Stimulated activated naive CD8-positive, alpha-beta T cell treated with anti-CD3 and anti-CD28 coated beads, Interleukin-15, amount 100 ng/mL, for 72 hours (primary cell): ENCODE data around the gene MSL2.
"Not testable (repeated sequence)": the region's sequence is repeated elsewhere in the genome, so short reads cannot be mapped to it uniquely, and the experiment has no call there.

Experiments used
- ATAC-seq: fragments of 150-1000 bp; cut with Tn5 transposase; 2 replicates; pipeline ENCODE4 v1.10.0; 2021; ENCODE audit warnings: mild to moderate bottlenecking, moderate library complexity
- DNase-seq, 2 donors: peaks; one replicate each; pipeline ENCODE4 v3.0.0; 2021 to 2022
- H3K27ac Mint-ChIP-seq, 2 donors: one replicate each; pipeline ENCODE4 v1.8.0; 2022; ENCODE audit warnings: mild to moderate bottlenecking in 2 of 2, mixed read lengths in 2 of 2, moderate library complexity in 2 of 2
- H3K27me3 Mint-ChIP-seq: one replicate; pipeline ENCODE4 v1.8.0; 2022; ENCODE audit warnings: mixed read lengths
- H3K4me1 Mint-ChIP-seq: one replicate; pipeline ENCODE4 v1.8.0; 2022; ENCODE audit warnings: mild to moderate bottlenecking, mixed read lengths
- H3K4me3 Mint-ChIP-seq, 2 donors: one replicate each; pipeline ENCODE4 v1.8.0; 2022; ENCODE audit warnings: mild to moderate bottlenecking in 2 of 2, mixed read lengths in 2 of 2, moderate library complexity in 1 of 2
- H3K9me3 Mint-ChIP-seq, 2 donors: one replicate each; pipeline ENCODE4 v1.8.0; 2022; ENCODE audit warnings: mixed read lengths in 2 of 2

The MSL2 gene

DNA sequence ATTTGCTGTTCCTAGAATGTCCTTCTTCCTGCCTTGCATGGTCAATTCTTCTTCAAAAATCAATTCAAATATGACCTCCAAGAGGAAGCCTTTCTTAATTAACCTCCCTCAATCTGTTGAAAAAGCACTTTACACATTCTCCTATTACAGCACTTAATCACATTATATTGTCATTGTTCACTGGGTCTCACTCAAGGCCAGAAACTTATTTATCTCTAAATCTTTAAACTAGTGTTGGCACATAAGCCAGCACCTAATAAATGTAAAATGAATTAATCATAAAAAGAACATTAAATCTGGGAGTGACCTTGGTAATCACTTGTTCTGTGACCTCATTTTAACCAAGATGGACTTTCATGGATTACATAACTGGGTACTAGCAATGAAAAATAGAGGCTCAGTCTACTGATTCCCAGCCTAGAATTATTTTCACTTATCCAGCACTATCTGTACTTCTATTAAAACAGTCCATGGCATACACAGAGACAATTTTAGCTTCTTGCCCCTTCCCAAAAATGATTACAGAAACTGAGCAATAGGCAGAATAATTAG lies 22.1 kb downstream of the MSL2 start:
- Mint-ChIP-seq H3K9me3 (no peaks in the 10 kb centered on the region), H3K27ac (no peak overlapping the region), H3K4me1 (peaks cover 22% of the 10 kb centered on the region), H3K4me3 (no peak overlapping the region), H3K27me3 (no peaks in the 10 kb centered on the region)
- DNase-seq (no peak), ATAC-seq (no peak)

DNA sequence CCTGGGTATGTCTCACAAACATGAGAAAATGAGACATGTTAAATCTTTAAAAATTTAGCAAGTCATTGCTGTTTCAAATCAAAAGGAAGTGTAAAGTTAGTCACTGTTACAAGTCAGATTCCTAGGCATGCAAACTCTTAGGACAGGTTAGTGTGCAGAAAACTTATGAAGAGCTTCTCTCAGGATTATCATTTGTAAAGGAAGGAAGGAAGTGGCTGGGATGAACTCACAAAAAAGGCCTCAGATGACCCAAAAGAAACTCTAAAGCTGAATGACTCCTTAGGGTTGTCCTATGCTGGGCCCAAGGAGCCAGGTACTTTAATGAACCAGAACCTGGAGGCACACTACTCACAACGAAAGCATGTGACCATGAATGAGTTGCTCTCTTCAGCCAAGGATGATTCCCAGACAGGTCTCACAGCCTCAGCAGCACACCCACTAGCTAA lies 25.0 kb downstream of the MSL2 start:
- Mint-ChIP-seq H3K27ac (peak overlapping the region in 1 of 2 donors; percentile 9), H3K27me3 (no peaks in the 10 kb centered on the region), H3K4me1 (peaks cover 24% of the 10 kb centered on the region), H3K9me3 (no peaks in the 10 kb centered on the region), H3K4me3 (no peak overlapping the region)
- DNase-seq: no peak
- ATAC-seq: peak; percentile 66

DNA sequence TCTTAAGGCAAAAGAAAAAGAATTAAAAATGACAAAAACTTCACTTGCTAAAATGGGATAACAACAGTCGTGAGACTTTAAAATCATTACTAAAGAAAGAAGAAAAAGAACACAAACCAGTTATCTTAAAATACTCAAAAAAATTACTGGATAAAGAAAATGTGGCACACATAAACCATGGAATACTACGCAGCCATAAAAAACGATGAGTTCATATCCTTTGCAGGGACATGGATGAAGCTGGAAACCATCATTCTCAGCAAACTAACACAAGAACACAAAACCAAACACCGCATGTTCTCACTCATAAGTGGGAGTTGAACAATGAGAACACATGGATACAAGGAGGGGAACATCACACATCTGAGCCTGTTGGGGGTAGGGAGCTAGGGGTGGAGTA lies 27.9 kb downstream of the MSL2 start:
- not testable (repeated sequence) for H3K27me3 Mint-ChIP-seq, H3K9me3 Mint-ChIP-seq, ATAC-seq, DNase-seq
- Mint-ChIP-seq H3K4me1 (peaks cover 44% of the 10 kb centered on the region), H3K4me3 (peak overlapping the region; percentile 19 to 26), H3K27ac (peak overlapping the region in 1 of 2 donors; percentile 51)

- Mint-ChIP-seq H3K9me3 (peaks cover 7% of the 10 kb centered on the region in 2 donors), H3K27me3 (no peaks in the 10 kb centered on the region), H3K4me3 (no peak overlapping the region), H3K4me1 (peaks cover 54% of the 10 kb centered on the region), H3K27ac (no peak overlapping the region)
- ATAC-seq (no peak), DNase-seq (no peak)
Observed at GRCh38 chr3:136166507-136166906, 29.6 kb downstream of the MSL2 start.

GRCh38 chr3:136163607-136164006 lies 32.5 kb downstream of the MSL2 start:
- H3K4me1 Mint-ChIP-seq: peaks cover 62% of the 10 kb centered on the region
- not testable (repeated sequence) for H3K27me3 Mint-ChIP-seq, ATAC-seq, H3K4me3 Mint-ChIP-seq, DNase-seq, H3K9me3 Mint-ChIP-seq
- peak overlapping the region; percentile 72 to 80 for H3K27ac Mint-ChIP-seq

- Mint-ChIP-seq H3K4me1 (peaks cover 62% of the 10 kb centered on the region), H3K27me3 (no peaks in the 10 kb centered on the region), H3K4me3 (no peak overlapping the region), H3K9me3 (peaks cover 7% of the 10 kb centered on the region in 2 donors), H3K27ac (no peak overlapping the region)
- no peak for ATAC-seq
- DNase-seq: no peak
Observed at GRCh38 chr3:136162322-136162721, 33.8 kb downstream of the MSL2 start.

- no peaks in the 10 kb centered on the region for H3K27me3 Mint-ChIP-seq
Observed at GRCh38 chr3:136161516-136161915, 34.6 kb downstream of the MSL2 start.

GRCh38 chr3:136152963-136153362 lies 43.2 kb downstream of the MSL2 start:
- no peaks in the 10 kb centered on the region for H3K9me3 Mint-ChIP-seq
- H3K27ac Mint-ChIP-seq: peak overlapping the region; percentile 54 to 89
- peaks cover 83% of the 10 kb centered on the region for H3K4me1 Mint-ChIP-seq
- no peak for ATAC-seq
- peak overlapping the region in 1 of 2 donors; percentile 34 for H3K4me3 Mint-ChIP-seq
- no peaks in the 10 kb centered on the region for H3K27me3 Mint-ChIP-seq
- no peak for DNase-seq

More at GRCh38 chr3:136161516-136161915, 34.6 kb downstream of the MSL2 start:
- Mint-ChIP-seq H3K9me3 (peaks cover 7% of the 10 kb centered on the region in 2 donors), H3K4me1 (peaks cover 61% of the 10 kb centered on the region), H3K27ac (peak overlapping the region in 1 of 2 donors; percentile 40), H3K4me3 (no peak overlapping the region)
- DNase-seq: no peak
- no peak for ATAC-seq

DNA sequence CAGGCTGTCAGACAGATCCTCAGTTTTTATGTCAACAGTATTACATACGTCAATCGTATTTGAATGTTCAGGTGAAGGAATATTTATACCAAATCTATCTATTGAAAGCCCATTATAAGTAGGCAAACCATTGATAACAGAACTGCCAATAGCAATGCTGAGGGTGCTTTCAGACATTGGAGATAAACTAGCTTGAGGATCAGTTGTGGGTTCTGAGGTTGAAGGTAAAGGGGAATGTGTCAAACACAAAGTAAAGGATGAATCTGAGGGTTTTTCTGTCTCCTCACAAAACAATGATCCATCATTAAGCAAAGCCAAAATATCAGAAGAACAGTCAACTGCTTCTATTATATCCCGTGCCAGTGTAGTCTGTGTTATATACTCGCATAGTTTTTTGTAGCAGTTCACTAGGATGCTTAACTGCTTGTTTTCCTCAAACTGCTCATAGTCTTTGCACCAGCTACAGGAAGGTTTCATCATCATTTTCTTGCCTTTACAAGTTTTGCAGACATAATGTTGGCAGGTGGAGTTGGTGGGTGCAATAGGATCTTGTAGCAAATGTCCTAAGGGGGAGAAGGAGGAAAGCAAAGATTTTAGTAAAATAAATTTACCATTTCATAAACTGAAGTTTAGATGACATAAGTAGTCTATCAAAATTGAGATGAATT lies 43.8 kb downstream of the MSL2 start:
- peaks cover 83% of the 10 kb centered on the region for H3K4me1 Mint-ChIP-seq
- peak overlapping the region in 1 of 2 donors; percentile 54 for H3K27ac Mint-ChIP-seq
- no peak overlapping the region for H3K4me3 Mint-ChIP-seq
- ATAC-seq (peak; percentile 20), DNase-seq (no peak)
- no peaks in the 10 kb centered on the region for H3K9me3 Mint-ChIP-seq
- no peaks in the 10 kb centered on the region for H3K27me3 Mint-ChIP-seq

GRCh38 chr3:136151219-136151618 lies 44.9 kb downstream of the MSL2 start:
- Mint-ChIP-seq H3K4me3 (no peak overlapping the region), H3K9me3 (no peaks in the 10 kb centered on the region), H3K4me1 (peaks cover 82% of the 10 kb centered on the region), H3K27me3 (no peaks in the 10 kb centered on the region), H3K27ac (no peak overlapping the region)
- ATAC-seq: no peak
- no peak for DNase-seq

DNA sequence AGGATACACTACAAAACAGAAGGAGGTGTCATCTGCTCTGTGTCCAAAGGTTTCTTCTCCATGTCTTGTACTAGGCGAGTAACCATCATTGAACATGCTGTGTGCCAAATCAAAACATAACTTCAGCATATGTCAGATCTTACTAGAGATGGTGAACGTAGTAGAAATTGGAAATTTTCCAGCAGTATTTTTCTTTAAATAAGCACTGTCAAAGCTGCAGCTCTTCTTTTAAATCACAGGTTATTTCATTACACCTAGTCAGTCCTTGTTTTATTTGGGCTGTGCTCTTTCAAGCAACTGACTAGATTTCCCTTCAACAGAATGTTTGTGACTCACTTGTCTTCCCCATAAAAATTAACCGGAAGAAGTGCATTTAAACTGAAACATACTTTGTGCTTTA lies 46.5 kb downstream of the MSL2 start:
- no peak overlapping the region for H3K4me3 Mint-ChIP-seq
- ATAC-seq (peak; percentile 42), DNase-seq (no peak)
- H3K27ac Mint-ChIP-seq: no peak overlapping the region
- H3K9me3 Mint-ChIP-seq: no peaks in the 10 kb centered on the region
- H3K27me3 Mint-ChIP-seq: no peaks in the 10 kb centered on the region
- peaks cover 68% of the 10 kb centered on the region for H3K4me1 Mint-ChIP-seq

DNA sequence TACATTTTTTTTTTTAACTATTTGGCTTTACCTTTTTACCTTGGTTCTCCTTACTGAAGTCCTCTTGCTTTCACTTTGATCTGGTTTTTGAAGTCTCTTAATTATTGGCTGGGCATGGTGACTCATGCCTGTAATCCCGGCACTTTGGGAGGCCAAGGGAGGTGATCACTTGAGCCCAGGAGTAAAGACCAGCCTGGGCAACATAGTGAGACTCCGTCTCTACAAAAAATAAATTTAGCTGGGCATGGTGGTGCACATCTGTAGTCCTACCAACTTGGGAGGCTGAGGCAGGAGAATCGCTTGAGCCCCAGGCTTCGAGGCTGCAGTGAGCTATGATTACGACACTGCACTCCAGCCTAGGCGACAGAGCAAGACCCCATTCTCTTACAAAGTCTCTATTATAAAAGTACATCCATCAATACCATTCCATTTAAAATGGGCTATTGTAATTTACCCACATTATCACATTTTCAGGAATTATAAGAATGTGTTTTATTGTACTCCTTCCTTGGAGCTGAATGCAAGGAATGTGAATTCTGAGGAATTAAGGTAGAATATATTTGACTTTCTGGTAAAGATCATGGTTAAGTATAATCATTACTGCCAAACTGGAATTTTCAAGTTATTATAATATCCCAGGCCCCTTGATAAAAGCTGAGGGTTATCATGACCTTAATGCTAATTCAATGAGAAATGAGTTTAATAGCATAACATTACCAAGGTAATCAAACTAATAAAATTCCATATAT lies 49.0 kb downstream of the MSL2 start:
- peaks cover 56% of the 10 kb centered on the region for H3K4me1 Mint-ChIP-seq
- DNase-seq: no peak

GRCh38 chr3:136144397-136144796 lies 51.7 kb downstream of the MSL2 start:
- peaks cover 42% of the 10 kb centered on the region for H3K4me1 Mint-ChIP-seq
- peak overlapping the region in 1 of 2 donors; percentile 69 for H3K27ac Mint-ChIP-seq
- ATAC-seq, DNase-seq, H3K4me3 Mint-ChIP-seq, H3K9me3 Mint-ChIP-seq, H3K27me3 Mint-ChIP-seq: not testable (repeated sequence)

More for the DNA sequence above, 49.0 kb downstream of the MSL2 start:
- H3K27me3 Mint-ChIP-seq: no peaks in the 10 kb centered on the region
- no peak overlapping the region for H3K27ac Mint-ChIP-seq
- no peak for ATAC-seq
- no peaks in the 10 kb centered on the region for H3K9me3 Mint-ChIP-seq
- no peak overlapping the region for H3K4me3 Mint-ChIP-seq

GRCh38 chr3:136142592-136142991 lies 53.5 kb downstream of the MSL2 start:
- ATAC-seq: peak; percentile 87
- DNase-seq: no peak
- Mint-ChIP-seq H3K9me3 (no peaks in the 10 kb centered on the region), H3K27me3 (no peaks in the 10 kb centered on the region), H3K4me1 (peaks cover 28% of the 10 kb centered on the region), H3K27ac (peak overlapping the region; percentile 24 to 67), H3K4me3 (no peak overlapping the region)

GRCh38 chr3:136141891-136142290 lies 54.2 kb downstream of the MSL2 start:
- peak overlapping the region in 1 of 2 donors; percentile 22 for H3K27ac Mint-ChIP-seq
- no peak overlapping the region for H3K4me3 Mint-ChIP-seq
- H3K9me3 Mint-ChIP-seq: no peaks in the 10 kb centered on the region
- ATAC-seq (no peak), DNase-seq (no peak)
- peaks cover 21% of the 10 kb centered on the region for H3K4me1 Mint-ChIP-seq
- H3K27me3 Mint-ChIP-seq: no peaks in the 10 kb centered on the region

GRCh38 chr3:136141291-136141785 lies 54.8 kb downstream of the MSL2 start:
- Mint-ChIP-seq H3K4me3 (no peak overlapping the region), H3K27me3 (no peaks in the 10 kb centered on the region), H3K4me1 (peaks cover 19% of the 10 kb centered on the region), H3K27ac (peak overlapping the region in 1 of 2 donors; percentile 22), H3K9me3 (no peaks in the 10 kb centered on the region)
- peak; percentile 19 for ATAC-seq
- no peak for DNase-seq
